H7 (cell line): ENCODE measurements around the gene GRB7. TPM values are rescaled to one million over a fixed set of nuclear protein-coding genes. Genes with fewer than 3 reads are reported as not detected.
"Not testable (repeated sequence)": the region's sequence is repeated elsewhere in the genome, so short reads cannot be mapped to it uniquely, and the experiment has no call there.

ENCODE experiments used
- DNase-seq: peaks from one replicate; pipeline ENCODE4 v3.0.0; 2012
- H3K27me3 ChIP-seq: 2 replicates; pipeline ENCODE4 v1.6.0; 2011; ENCODE audit warnings: mild to moderate bottlenecking, low read length; ENCODE audit not compliant: control insufficient read depth, insufficient read depth
- H3K36me3 ChIP-seq: replicated peaks from 2 replicates; pipeline ENCODE4 v1.5.1; 2011; ENCODE audit warnings: low read length; ENCODE audit not compliant: control insufficient read depth, insufficient read depth
- H3K4me3 ChIP-seq: 2 replicates; pipeline ENCODE4 v1.5.1; 2011; ENCODE audit warnings: low read depth, mild to moderate bottlenecking, control low read depth, low read length, moderate library complexity; ENCODE audit not compliant: insufficient read depth
- total RNA-seq: library from RNA; depleted of rRNA; stranded (reverse); fragments of >200 nt; shearing (Covaris generic); gene quantifications from 2 replicates; pipeline ENCODE4 v1.2.3, GENCODE V29; 2014

Gene GRB7
- total RNA-seq, 1 experiment from 2014 or later = 34.3 TPM

- no peak for DNase-seq
- no peaks in the 10 kb centered on the region for H3K27me3 ChIP-seq
- no peak overlapping the region for H3K4me3 ChIP-seq
- peaks cover 28% of the 10 kb centered on the region for H3K36me3 ChIP-seq
Observed at GRCh38 chr17:39746145-39746461, 8.4 kb downstream of the GRB7 start.

DNA sequence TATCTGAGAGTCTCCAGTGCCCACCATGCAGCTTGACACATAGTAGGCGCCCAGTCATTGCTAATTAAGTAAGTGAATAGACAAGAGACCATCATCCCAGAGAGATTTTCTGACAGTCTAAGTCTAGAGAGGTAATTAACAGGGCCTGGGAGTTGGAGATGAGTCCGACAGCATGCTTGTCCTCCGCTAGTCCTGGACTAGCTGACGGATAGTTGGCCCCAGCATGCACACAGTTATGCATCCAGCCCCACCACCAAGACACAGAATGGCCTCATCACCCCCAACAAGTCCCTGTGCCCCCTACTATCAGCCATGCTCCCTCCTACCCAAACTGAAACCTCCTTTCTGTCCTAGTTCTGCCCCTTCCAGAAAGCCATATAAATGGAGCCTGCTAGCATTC lies 10.0 kb downstream of the GRB7 start:
- DNase-seq = no peak
- Histone ChIP-seq H3K36me3 (peaks cover 27% of the 10 kb centered on the region), H3K27me3 (no peaks in the 10 kb centered on the region), H3K4me3 (no peak overlapping the region)

- H3K4me3 ChIP-seq, H3K27me3 ChIP-seq, DNase-seq: not testable (repeated sequence)
- peaks cover 21% of the 10 kb centered on the region for H3K36me3 ChIP-seq
Observed at GRCh38 chr17:39748444-39749034, 10.8 kb downstream of the GRB7 start.

GRCh38 chr17:39750131-39751015 lies 12.6 kb downstream of the GRB7 start:
- DNase-seq = peak; percentile 55
- no peak overlapping the region for H3K4me3 ChIP-seq

GRCh38 chr17:39751016-39751543 lies 13.3 kb downstream of the GRB7 start:
- no peak overlapping the region for H3K4me3 ChIP-seq

More at GRCh38 chr17:39750131-39751015, 12.6 kb downstream of the GRB7 start:
- Histone ChIP-seq H3K27me3 (peaks cover 7% of the 10 kb centered on the region), H3K36me3 (peaks cover 6% of the 10 kb centered on the region)

DNA sequence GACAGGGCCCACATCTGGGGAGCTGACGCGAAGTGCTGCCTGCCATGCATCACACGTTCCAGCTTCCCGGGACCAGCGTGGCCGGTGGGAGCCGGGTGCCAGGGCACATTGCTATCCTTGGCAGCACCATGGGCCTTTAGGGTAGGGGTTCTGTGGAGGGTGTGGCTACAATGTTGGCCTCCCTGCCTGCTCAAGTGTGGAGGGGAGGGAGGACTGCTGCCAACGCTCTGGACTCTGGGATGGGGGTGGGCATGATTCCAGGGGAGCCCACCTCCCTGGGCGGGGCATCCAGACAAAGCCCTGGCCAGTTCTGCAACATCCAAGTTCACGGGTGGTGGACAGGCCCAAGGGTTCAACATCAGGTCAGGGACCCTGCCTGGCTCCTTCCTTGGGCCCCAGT lies 13.9 kb downstream of the GRB7 start:
- DNase-seq = peak; percentile 61
- H3K36me3 ChIP-seq = peaks cover 3% of the 10 kb centered on the region; the same call in 1 of the 2 replicates
- H3K4me3 ChIP-seq = no peak overlapping the region
- H3K27me3 ChIP-seq = peaks cover 7% of the 10 kb centered on the region

More at GRCh38 chr17:39751016-39751543, 13.3 kb downstream of the GRB7 start:
- Histone ChIP-seq H3K27me3 (peaks cover 7% of the 10 kb centered on the region), H3K36me3 (peaks cover 3% of the 10 kb centered on the region; the same call in 1 of the 2 replicates)
- DNase-seq = peak; percentile 69

DNA sequence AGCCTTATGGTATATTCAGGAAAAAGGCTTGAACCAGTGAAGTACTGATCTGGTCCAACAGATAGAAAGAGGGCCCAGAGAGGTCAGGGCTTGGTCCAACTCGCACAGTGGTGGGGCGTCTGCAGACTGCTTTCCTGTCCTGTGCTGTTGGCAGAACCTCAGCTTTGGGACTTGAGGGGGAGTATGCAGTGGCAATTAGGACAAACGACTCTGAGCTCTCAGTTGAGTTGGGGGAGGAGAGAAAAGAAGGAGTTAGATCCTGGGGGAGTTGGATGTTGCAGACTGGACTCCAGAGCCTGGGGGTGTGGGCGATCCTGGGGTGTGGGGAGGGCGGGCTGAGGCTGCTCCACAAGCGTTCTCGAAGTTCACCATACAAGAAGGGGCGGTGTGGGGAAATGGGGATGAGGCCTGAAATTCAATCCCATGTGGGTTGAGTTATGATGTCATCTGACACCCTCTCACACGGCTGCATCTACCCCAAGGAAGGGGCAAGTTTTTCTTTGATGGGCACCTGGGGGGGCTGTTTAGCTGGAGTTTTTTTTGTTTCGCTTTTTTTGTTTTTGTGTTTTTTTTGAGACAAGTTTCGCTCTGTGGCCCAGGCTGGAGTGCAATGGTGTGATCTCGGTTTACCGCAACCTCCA lies 14.6 kb downstream of the GRB7 start:
- Histone ChIP-seq H3K36me3 (peaks cover 2% of the 10 kb centered on the region; the same call in 1 of the 2 replicates), H3K4me3 (no peak overlapping the region), H3K27me3 (peaks cover 7% of the 10 kb centered on the region)
- peak; percentile 60 for DNase-seq

GRCh38 chr17:39753514-39754160 lies 15.9 kb downstream of the GRB7 start:
- peak overlapping the region; percentile 81 for H3K4me3 ChIP-seq
- no peaks in the 10 kb centered on the region for H3K36me3 ChIP-seq
- peaks cover 7% of the 10 kb centered on the region for H3K27me3 ChIP-seq
- peak; percentile 91 for DNase-seq

DNA sequence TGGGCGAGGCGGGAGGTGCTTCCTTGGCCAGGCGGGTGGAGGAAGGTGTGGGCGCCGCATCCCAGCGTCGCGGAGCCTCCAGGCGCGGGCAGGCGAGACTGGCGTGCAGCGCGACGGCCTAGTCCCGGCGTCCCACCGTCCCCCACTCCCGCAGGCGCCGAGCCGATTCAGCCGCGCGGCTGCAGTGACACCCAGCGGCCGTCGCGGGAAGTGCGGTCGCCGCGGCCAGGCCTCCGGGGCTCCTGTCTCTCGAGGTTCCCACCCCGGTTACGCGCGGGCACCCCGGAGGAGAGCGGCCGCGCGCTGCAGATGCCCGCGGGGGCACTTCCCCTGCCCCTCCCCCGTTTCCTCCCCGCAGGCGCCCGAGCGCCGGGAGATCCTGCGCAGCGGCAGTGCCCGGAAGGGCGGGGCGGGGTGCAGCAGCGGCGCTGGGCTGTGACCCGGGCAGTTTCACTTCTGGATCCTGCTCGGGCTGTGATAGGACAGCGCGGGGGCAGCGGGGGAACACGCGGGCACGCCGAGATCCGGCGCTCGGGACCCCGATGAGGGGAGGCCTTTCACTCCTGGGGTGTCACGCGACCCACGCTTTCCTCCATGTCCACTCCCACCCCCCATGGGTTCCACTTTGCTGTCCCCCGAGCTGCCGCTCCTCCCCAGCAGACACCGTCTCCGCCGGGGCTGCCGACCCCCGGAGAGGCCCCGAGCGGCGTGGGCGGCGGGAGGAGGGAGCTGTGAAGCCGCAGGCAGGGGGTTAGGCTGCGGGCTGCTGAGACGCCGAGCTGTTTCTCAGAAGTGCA lies 16.6 kb downstream of the GRB7 start:
- DNase-seq = peak; percentile 98
- Histone ChIP-seq H3K4me3 (peak overlapping the region; percentile 81), H3K27me3 (peaks cover 7% of the 10 kb centered on the region), H3K36me3 (no peaks in the 10 kb centered on the region)

- no peaks in the 10 kb centered on the region for H3K36me3 ChIP-seq
- peak; percentile 76 for DNase-seq
- peaks cover 7% of the 10 kb centered on the region for H3K27me3 ChIP-seq
- peak overlapping the region; percentile 81 for H3K4me3 ChIP-seq
Observed at GRCh38 chr17:39754958-39755553, 17.3 kb downstream of the GRB7 start.

DNA sequence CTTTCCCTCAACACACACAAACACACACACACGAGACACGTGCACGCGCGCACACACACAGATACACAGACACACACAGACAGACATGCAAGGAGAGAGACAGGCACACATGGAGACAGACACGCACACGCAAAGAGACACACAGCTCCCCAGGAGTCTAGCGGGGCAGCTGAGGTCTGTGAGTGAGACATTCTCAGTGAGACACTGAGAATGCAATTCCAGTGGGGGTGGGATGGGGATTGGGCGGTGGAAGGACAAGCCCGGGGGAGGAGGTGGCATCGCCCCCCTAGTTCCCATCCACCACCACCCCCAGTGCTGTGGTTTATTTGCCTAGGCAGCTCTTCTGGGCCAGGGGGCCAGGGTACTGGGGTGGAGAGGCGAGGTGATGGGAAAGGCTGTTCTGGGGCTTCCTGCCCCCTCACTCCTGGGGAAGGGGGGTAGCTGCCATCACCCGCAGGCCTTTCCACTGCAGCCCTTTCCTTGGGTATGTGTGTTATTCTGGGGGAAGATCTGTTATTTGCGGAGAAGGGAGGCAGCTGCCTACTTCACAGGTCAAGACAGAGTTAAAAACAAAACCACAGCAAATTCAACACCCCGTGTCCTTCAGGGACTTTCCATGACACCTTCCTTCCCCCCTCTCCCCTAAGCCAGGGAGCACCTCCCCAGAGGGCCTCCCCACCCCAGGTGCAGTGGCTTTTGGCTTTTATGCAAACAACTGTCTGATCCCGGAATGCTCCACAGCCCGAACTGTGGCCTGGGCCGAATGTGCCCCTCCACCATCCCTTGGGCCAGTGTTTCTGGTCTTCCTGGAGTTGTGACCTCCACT lies 18.0 kb downstream of the GRB7 start:
- DNase-seq = peak; percentile 57
- Histone ChIP-seq H3K36me3 (no peaks in the 10 kb centered on the region), H3K4me3 (no peak overlapping the region)

DNA sequence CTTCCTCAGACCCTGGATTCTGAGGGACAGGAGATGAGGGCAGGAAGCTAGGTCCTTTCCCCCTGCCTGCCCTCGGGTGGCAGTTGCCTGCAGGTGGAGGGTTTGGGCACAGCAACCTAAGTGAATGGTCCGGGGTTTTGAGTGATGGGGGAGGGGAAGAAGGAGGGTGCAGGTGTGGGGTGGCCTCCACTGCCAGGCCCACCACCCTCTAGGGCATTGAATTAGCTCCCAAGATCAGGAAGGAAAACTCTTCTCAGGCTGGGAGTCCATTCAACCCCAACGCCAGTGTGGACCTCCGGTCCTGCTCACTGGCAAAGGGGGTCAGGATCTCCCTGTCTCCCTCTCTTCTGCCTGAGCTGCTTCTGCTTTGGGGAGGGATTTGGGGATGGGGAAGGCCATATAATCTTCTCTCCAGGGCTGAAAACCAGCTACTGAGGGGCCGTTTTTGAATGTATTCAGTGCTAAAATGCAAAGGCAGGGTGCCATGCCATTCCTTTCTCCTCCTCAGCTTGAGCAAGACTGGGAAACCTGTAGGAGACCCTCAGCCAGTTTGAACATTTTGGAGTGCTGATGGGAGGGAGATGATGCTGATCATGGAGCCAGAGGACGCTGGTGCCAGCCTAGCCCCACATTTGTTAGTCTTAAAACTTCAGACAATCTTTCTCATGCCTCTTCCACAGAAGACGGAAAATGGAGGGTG lies 18.8 kb downstream of the GRB7 start:
- peaks cover 7% of the 10 kb centered on the region for H3K27me3 ChIP-seq
- no peak overlapping the region for H3K4me3 ChIP-seq
- no peaks in the 10 kb centered on the region for H3K36me3 ChIP-seq
- DNase-seq = no peak

More for the DNA sequence above, 18.0 kb downstream of the GRB7 start:
- H3K27me3 ChIP-seq = peaks cover 7% of the 10 kb centered on the region
